Renal cortical epithelial cell (primary cell): Measurements from ENCODE around the gene HMOX2. TPM values are rescaled to one million over a fixed set of nuclear protein-coding genes. Genes with fewer than 3 reads are reported as not detected.

Experiments used
- total RNA-seq: library from RNA; depleted of rRNA; stranded (reverse); fragments of >200 nt; gene quantifications from 2 replicates; pipeline ENCODE4 v1.2.3, GENCODE V29; 2014

The HMOX2 gene
- total RNA-seq, 1 donor from 2014 or later: 71.0 TPM

Other genes with a start within 250 kb of the HMOX2 start
- 0.20 TPM in 1 of 2 replicates, not detected in the other for gene SRL, start 234.3 kb upstream of the HMOX2 start, total RNA-seq
- gene TFAP4, start 203.4 kb upstream of the HMOX2 start, total RNA-seq: 1.2 and 2.0 TPM in 2 replicates
- 3.6 and 13.5 TPM in 2 replicates for gene GLIS2, start 160.3 kb upstream of the HMOX2 start, total RNA-seq
- 9.1 and 37.0 TPM in 2 replicates for gene PAM16, start 125.1 kb upstream of the HMOX2 start, total RNA-seq
- 10.6 and 47.0 TPM in 2 replicates for gene VASN, start 104.5 kb upstream of the HMOX2 start, total RNA-seq
- 25.1 and 35.4 TPM in 2 replicates for gene CORO7, start 59.8 kb upstream of the HMOX2 start, total RNA-seq
- 52.4 and 62.3 TPM in 2 replicates for gene DNAJA3, start 50.5 kb upstream of the HMOX2 start, total RNA-seq
- 49.8 and 121 TPM in 2 replicates for gene NMRAL1, start 1.8 kb upstream of the HMOX2 start, total RNA-seq
- 9.6 and 27.4 TPM in 2 replicates for gene CDIP1, start 62.4 kb downstream of the HMOX2 start, total RNA-seq
- 0.10 TPM in 1 of 2 replicates, not detected in the other for gene C16orf96, start 79.9 kb downstream of the HMOX2 start, total RNA-seq
- 1.2 and 7.4 TPM in 2 replicates for gene UBALD1, start 138.5 kb downstream of the HMOX2 start, total RNA-seq
- 17.9 and 77.4 TPM in 2 replicates for gene MGRN1, start 148.4 kb downstream of the HMOX2 start, total RNA-seq
- gene NUDT16L1, start 217.2 kb downstream of the HMOX2 start, total RNA-seq: 30.9 and 49.2 TPM in 2 replicates